Smooth muscle cell (in vitro differentiated cells): Measurements from ENCODE around the gene GSG1L. TPM values are rescaled to one million over a fixed set of nuclear protein-coding genes. Genes with fewer than 3 reads are reported as not detected.

Experiments
- DNase-seq: peaks from one replicate; lab custom pipeline; 2025; ENCODE audit not compliant: unreplicated experiment; lab: John Stamatoyannopoulos, UW
- H2AFZ ChIP-seq: fragments of 200-600 bp; sonication (generic); 2 replicates; pipeline ENCODE4 v1.6.0; 2016; ENCODE audit warnings: antibody characterized with exemption, low read depth, mild to moderate bottlenecking
- H3F3A ChIP-seq: fragments of 200-600 bp; sonication (generic); 2 replicates; pipeline ENCODE4 v1.6.0; 2017; ENCODE audit warnings: antibody characterized with exemption, low read depth
- H3K27ac ChIP-seq: fragments of 200-600 bp; sonication (generic); 2 replicates; pipeline ENCODE4 v1.5.1; 2016; ENCODE audit warnings: low read depth, mild to moderate bottlenecking
- H3K27me3 ChIP-seq: fragments of 200-600 bp; sonication (generic); 2 replicates; pipeline ENCODE4 v1.6.1; 2016; ENCODE audit warnings: low read depth, mild to moderate bottlenecking
- H3K36me3 ChIP-seq: fragments of 200-600 bp; sonication (generic); 2 replicates; pipeline ENCODE4 v1.5.1; 2016; ENCODE audit warnings: low read depth
- H3K4me1 ChIP-seq: fragments of 200-600 bp; sonication (generic); 2 replicates; pipeline ENCODE4 v1.5.1; 2016; ENCODE audit warnings: low read depth
- H3K4me2 ChIP-seq: fragments of 200-600 bp; sonication (generic); 2 replicates; pipeline ENCODE4 v1.6.0; 2016; ENCODE audit warnings: mild to moderate bottlenecking
- H3K4me3 ChIP-seq: fragments of 200-600 bp; sonication (generic); 2 replicates; pipeline ENCODE4 v1.5.1; 2016; ENCODE audit warnings: mild to moderate bottlenecking
- H3K79me2 ChIP-seq: fragments of 200-600 bp; sonication (generic); 2 replicates; pipeline ENCODE4 v1.6.0; 2016; ENCODE audit warnings: low read depth, mild to moderate bottlenecking
- H3K9ac ChIP-seq: fragments of 200-600 bp; sonication (generic); 2 replicates; pipeline ENCODE4 v1.6.0; 2016; ENCODE audit warnings: low read depth
- H3K9me3 ChIP-seq: fragments of 200-600 bp; sonication (generic); replicated peaks from 2 replicates; pipeline ENCODE4 v1.5.1; 2016; ENCODE audit warnings: low read depth
- H4K20me1 ChIP-seq: fragments of 200-600 bp; sonication (generic); 2 replicates; pipeline ENCODE4 v1.6.0; 2016; ENCODE audit warnings: low read depth
- WGBS: methylation state at CpG from one replicate; pipeline ENCODE4 v1.1.7; 2016; ENCODE audit warnings: low lambda C conversion rate; 5-methylcytosine and 5-hydroxymethylcytosine counted together
- polyA plus RNA-seq: library from polyadenylated mRNA; unstranded; fragments of >200 nt; fragmentation: Nextera tagmentation; extraction: Ambion mirVana; gene quantifications from 2 replicates; pipeline ENCODE4 v1.2.1, GENCODE V29; 2016
- total RNA-seq: library from RNA; depleted of rRNA; stranded (reverse); fragments of >200 nt; gene quantifications from 2 replicates; pipeline ENCODE4 v1.2.3, GENCODE V29; 2014
- TF ChIP-seq, protein P1 (sequence below): fragments of 200-600 bp; sonication (generic); IDR thresholded peaks from 2 replicates; pipeline ENCODE4 v1.5.1; 2017; ENCODE audit warnings: borderline replicate concordance, mild to moderate bottlenecking, antibody characterized with exemption; ENCODE audit not compliant: insufficient read depth, poor library complexity, severe bottlenecking

The GSG1L gene
- total and polyA plus RNA-seq, 2 experiments from 2014 or later = 0.31 TPM; not detected in 1

DNA sequence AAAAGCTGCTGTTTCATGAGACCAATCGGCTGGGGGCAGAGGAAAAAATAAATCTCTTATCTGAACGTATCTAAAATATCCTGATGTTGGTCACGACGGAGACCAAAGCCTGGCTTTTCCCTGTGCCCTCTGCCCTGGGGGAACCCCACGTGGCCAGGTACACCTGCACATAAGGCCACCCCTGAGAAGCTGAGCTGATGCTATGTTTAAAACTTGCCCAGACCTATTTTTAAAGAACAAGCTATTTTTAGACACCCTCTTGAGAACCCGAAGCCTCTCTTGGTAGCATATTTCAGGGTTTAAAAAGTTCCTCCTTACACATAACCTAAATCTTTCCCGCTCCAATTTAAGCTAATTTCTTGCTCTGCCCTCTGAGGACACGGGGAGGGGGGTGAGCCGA is 210.4 kb downstream of the GSG1L start:
- no peak overlapping the region for H3K27ac ChIP-seq
- no peaks in the 10 kb centered on the region for H4K20me1 ChIP-seq
- no peaks in the 10 kb centered on the region for H3F3A ChIP-seq
- H2AFZ ChIP-seq = no peak overlapping the region
- H3K9ac ChIP-seq = no peak overlapping the region
- no peak overlapping the region for H3K4me2 ChIP-seq
- TF ChIP-seq, protein P1, sequence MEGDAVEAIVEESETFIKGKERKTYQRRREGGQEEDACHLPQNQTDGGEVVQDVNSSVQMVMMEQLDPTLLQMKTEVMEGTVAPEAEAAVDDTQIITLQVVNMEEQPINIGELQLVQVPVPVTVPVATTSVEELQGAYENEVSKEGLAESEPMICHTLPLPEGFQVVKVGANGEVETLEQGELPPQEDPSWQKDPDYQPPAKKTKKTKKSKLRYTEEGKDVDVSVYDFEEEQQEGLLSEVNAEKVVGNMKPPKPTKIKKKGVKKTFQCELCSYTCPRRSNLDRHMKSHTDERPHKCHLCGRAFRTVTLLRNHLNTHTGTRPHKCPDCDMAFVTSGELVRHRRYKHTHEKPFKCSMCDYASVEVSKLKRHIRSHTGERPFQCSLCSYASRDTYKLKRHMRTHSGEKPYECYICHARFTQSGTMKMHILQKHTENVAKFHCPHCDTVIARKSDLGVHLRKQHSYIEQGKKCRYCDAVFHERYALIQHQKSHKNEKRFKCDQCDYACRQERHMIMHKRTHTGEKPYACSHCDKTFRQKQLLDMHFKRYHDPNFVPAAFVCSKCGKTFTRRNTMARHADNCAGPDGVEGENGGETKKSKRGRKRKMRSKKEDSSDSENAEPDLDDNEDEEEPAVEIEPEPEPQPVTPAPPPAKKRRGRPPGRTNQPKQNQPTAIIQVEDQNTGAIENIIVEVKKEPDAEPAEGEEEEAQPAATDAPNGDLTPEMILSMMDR = no peak
- H3K4me1 ChIP-seq = no peaks in the 10 kb centered on the region
- 92% methylated on average over 9 of the region's 9 CpGs for WGBS
- H3K4me3 ChIP-seq = no peak overlapping the region
- no peak for DNase-seq
- no peaks in the 10 kb centered on the region for H3K9me3 ChIP-seq
- peaks cover 7% of the 10 kb centered on the region for H3K27me3 ChIP-seq
- H3K36me3 ChIP-seq = no peaks in the 10 kb centered on the region
- H3K79me2 ChIP-seq = no peaks in the 10 kb centered on the region

DNA sequence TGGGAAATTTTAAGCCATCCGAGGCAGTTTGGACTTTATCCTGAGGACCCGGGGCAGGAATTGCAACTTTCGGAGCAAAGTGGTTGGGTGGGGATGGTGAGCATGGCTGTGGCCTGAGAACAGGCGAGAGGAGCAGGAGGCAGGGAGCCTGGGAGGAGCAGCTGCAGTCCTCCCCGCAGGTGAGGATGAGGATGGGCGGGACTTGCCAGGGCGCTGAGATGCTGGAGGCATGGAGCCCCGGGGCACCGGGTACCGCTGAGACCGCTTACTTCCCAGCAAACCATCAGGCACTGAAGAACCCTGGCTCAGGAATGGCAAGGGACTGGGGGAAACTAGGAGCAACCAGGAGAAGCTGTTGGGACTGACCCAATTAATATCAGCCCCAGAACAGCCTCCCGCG is 210.8 kb downstream of the GSG1L start:
- Histone ChIP-seq H3F3A (no peaks in the 10 kb centered on the region), H3K9me3 (no peaks in the 10 kb centered on the region), H3K9ac (no peak overlapping the region), H4K20me1 (no peaks in the 10 kb centered on the region), H3K79me2 (no peaks in the 10 kb centered on the region), H3K27me3 (peaks cover 7% of the 10 kb centered on the region), H3K27ac (no peak overlapping the region), H3K36me3 (no peaks in the 10 kb centered on the region), H3K4me3 (no peak overlapping the region), H2AFZ (no peak overlapping the region), H3K4me1 (no peaks in the 10 kb centered on the region), H3K4me2 (no peak overlapping the region)
- TF ChIP-seq, protein P1 = no peak
- 88% methylated on average over 13 of the region's 13 CpGs for WGBS
- DNase-seq = no peak

DNA sequence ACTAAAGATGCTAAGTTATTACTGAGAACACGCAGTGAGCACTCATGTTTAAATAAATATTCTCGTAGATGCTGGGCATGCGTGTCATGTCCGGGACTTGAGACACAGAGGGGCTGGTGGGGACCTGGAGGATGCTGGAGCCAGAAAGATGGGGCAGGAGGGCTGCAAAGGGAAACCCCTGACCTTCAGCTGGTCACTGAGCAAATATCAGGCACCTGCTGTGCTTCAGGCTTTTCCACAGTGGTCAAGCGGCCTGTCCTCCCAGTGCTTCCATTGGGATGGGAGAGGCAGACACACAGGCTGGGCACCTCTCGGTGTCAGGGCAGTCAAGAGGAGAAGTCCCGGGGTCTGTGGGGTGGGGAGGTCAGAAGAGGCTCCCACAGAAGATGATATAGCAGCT is 211.4 kb downstream of the GSG1L start:
- no peak overlapping the region for H2AFZ ChIP-seq
- H3K4me3 ChIP-seq = no peak overlapping the region
- no peaks in the 10 kb centered on the region for H4K20me1 ChIP-seq
- H3K27me3 ChIP-seq = peaks cover 7% of the 10 kb centered on the region
- H3K27ac ChIP-seq = no peak overlapping the region
- H3F3A ChIP-seq = no peaks in the 10 kb centered on the region
- H3K9me3 ChIP-seq = no peaks in the 10 kb centered on the region
- no peaks in the 10 kb centered on the region for H3K36me3 ChIP-seq
- H3K4me1 ChIP-seq = no peaks in the 10 kb centered on the region
- TF ChIP-seq, protein P1 = no peak
- H3K79me2 ChIP-seq = no peaks in the 10 kb centered on the region
- no peak overlapping the region for H3K9ac ChIP-seq
- DNase-seq = no peak
- 89% methylated on average over 7 of the region's 7 CpGs for WGBS
- no peak overlapping the region for H3K4me2 ChIP-seq

DNA sequence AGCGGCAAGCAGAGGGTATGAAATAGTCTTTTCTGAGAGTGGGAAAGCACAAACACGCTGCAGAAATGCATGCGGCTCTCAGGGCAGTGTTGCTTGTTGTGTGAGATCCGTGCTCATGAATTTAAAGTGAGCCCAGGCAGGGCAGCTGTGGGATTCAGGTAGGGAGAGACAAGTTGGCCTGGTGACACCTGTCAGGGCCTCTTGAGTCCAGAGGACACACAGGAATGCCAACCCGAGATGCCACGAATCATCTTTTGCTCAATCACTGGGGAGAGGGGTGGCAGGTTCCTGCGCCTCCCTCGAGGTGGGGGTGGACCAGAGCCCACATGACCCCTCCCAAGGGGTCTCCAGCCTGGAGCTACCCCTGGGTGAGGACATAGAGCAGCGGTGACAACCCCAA is 211.9 kb downstream of the GSG1L start:
- TF ChIP-seq, protein P1 = no peak
- Histone ChIP-seq H2AFZ (no peak overlapping the region), H3K4me2 (no peak overlapping the region), H4K20me1 (no peaks in the 10 kb centered on the region), H3K4me1 (no peaks in the 10 kb centered on the region), H3K27me3 (peaks cover 7% of the 10 kb centered on the region), H3K4me3 (no peak overlapping the region), H3F3A (no peaks in the 10 kb centered on the region), H3K9me3 (no peaks in the 10 kb centered on the region), H3K27ac (no peak overlapping the region), H3K9ac (no peak overlapping the region), H3K36me3 (no peaks in the 10 kb centered on the region), H3K79me2 (no peaks in the 10 kb centered on the region)
- DNase-seq = no peak
- 88% methylated on average over 9 of the region's 9 CpGs for WGBS
